SK-N-MC (cell line): ENCODE results near the gene CYP46A1.

Experiments
- EZH2 ChIP-seq: fragments of 200-600 bp; sonication (generic); IDR thresholded peaks from one replicate; pipeline ENCODE4 v1.6.1; 2017; ENCODE audit warnings: antibody characterized with exemption
- POLR2AphosphoS5 ChIP-seq: IDR thresholded peaks from 2 replicates; pipeline ENCODE4 v1.6.1; 2012; ENCODE audit warnings: mild to moderate bottlenecking, low read depth, low read length, borderline replicate concordance

GRCh38 chr14:99681101-99681831 lies 2.8 kb upstream of the CYP46A1 start:
- TF ChIP-seq POLR2AphosphoS5, result no peak
- TF ChIP-seq EZH2, result no peak
